ENCODE measurements around the gene ETV6. TPM values are rescaled to one million over a fixed set of nuclear protein-coding genes. Genes with fewer than 3 reads are reported as not detected.

ETV6 gene
- total and polyA plus RNA-seq, 3 donors from 2014 or later = 7.8 to 20.9 (median 16.3) TPM

DNA sequence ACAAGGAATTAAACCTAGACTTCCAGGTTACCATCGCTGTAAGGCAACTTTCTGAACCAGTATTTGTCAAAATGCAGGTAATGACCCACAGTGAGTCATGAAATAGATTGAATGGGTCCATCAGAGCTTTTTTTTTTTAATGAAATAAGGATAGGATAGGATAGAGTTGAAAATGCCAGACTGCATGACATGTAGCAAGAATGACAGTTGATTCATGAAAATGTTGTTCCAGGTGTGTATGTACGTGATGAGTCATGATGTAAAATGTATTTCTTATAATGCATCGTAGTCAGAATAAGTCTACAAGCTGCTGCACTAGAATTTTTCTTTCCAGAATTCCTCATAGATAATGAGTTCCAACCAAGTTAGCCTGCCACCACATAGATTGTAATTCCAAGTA is 236.9 kb downstream of the ETV6 start:
- no peaks in the 10 kb centered on the region for H3K36me3 ChIP-seq (ENCODE audit: low read depth, missing control alignments)
- intact Hi-C loops (cut with DNase I; ENCODE audit: low total_unique reads) = no loop called here
- TF ChIP-seq, protein P1, sequence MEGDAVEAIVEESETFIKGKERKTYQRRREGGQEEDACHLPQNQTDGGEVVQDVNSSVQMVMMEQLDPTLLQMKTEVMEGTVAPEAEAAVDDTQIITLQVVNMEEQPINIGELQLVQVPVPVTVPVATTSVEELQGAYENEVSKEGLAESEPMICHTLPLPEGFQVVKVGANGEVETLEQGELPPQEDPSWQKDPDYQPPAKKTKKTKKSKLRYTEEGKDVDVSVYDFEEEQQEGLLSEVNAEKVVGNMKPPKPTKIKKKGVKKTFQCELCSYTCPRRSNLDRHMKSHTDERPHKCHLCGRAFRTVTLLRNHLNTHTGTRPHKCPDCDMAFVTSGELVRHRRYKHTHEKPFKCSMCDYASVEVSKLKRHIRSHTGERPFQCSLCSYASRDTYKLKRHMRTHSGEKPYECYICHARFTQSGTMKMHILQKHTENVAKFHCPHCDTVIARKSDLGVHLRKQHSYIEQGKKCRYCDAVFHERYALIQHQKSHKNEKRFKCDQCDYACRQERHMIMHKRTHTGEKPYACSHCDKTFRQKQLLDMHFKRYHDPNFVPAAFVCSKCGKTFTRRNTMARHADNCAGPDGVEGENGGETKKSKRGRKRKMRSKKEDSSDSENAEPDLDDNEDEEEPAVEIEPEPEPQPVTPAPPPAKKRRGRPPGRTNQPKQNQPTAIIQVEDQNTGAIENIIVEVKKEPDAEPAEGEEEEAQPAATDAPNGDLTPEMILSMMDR (IDR thresholded peaks at IDR 0.05) = no peak
- TF ChIP-seq POLR2A (IDR thresholded peaks at IDR 0.05) = no peak
- H3K9me3 ChIP-seq = no peaks in the 10 kb centered on the region
- H3K27ac ChIP-seq = no peak overlapping the region
- 95 to 100% methylated on average over 3 of the region's 3 CpGs for WGBS, 2 donors
- H3K27me3 ChIP-seq = no peaks in the 10 kb centered on the region
- DNase-seq = no peak
- no peak overlapping the region for H3K4me3 ChIP-seq
- H3K4me1 ChIP-seq = peaks cover 3% of the 10 kb centered on the region

DNA sequence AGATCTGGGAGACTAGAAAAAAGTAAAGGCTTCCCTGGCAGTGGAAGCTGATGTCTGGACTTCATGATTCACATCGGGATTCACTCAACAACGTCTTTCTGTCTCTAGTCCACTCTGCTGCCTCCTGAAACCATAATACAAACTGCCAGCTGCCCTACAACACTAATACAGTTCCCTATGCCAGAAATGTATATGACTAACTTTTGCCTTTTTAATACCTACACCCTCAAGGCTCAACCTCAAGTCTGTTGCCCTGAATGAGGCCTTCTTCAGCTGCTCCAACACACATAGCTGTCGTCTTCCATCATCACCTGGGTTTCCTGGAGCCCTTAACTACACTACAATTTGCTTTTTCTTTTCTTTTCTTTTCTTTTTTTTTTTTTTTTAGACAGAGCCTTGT is 238.6 kb downstream of the ETV6 start:
- peaks cover 3% of the 10 kb centered on the region for H3K4me1 ChIP-seq
- no peak overlapping the region for H3K4me3 ChIP-seq
- 94 to 98% methylated on average over 3 of the region's 3 CpGs for WGBS, 2 donors
- no peaks in the 10 kb centered on the region for H3K9me3 ChIP-seq
- H3K36me3 ChIP-seq (ENCODE audit: low read depth, missing control alignments) = no peaks in the 10 kb centered on the region
- TF ChIP-seq POLR2A (IDR thresholded peaks at IDR 0.05) = no peak
- TF ChIP-seq, protein P1 (IDR thresholded peaks at IDR 0.05) = no peak
- no peaks in the 10 kb centered on the region for H3K27me3 ChIP-seq
- DNase-seq = no peak
- intact Hi-C loops (cut with DNase I; ENCODE audit: low total_unique reads) = no loop called here
- no peak overlapping the region for H3K27ac ChIP-seq

DNA sequence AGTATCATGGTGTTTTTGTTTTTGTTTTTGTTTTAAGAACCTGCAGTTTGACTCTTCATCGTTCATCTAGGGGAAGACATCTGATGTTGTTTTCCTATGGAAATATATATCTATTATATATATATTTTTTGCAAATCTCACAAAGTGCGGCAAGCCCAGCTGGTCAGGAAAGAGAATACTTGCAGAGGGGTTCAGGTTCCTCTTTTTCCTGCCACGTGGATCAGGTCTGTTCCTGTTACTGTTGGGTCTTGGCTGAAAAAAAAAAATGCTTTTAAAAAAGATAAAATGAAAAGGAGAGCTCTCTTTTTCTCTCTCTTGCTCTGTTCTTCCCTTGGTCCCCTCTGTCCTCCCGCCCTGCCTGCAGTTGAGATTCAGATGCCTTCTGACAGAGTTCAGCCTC is 241.9 kb downstream of the ETV6 start:
- no peaks in the 10 kb centered on the region for H3K36me3 ChIP-seq (ENCODE audit: low read depth, missing control alignments)
- no peaks in the 10 kb centered on the region for H3K9me3 ChIP-seq
- intact Hi-C loops (cut with DNase I; ENCODE audit: low total_unique reads) = no loop called here
- no peak overlapping the region for H3K4me3 ChIP-seq
- no peaks in the 10 kb centered on the region for H3K27me3 ChIP-seq
- no peak for DNase-seq
- no peak for TF ChIP-seq POLR2A (IDR thresholded peaks at IDR 0.05)
- H3K27ac ChIP-seq = peak overlapping the region in 1 of 2 donors; percentile 67
- WGBS, 2 donors = 58% methylated on average over 4 of the region's 4 CpGs
- peaks cover 3% of the 10 kb centered on the region for H3K4me1 ChIP-seq

DNA sequence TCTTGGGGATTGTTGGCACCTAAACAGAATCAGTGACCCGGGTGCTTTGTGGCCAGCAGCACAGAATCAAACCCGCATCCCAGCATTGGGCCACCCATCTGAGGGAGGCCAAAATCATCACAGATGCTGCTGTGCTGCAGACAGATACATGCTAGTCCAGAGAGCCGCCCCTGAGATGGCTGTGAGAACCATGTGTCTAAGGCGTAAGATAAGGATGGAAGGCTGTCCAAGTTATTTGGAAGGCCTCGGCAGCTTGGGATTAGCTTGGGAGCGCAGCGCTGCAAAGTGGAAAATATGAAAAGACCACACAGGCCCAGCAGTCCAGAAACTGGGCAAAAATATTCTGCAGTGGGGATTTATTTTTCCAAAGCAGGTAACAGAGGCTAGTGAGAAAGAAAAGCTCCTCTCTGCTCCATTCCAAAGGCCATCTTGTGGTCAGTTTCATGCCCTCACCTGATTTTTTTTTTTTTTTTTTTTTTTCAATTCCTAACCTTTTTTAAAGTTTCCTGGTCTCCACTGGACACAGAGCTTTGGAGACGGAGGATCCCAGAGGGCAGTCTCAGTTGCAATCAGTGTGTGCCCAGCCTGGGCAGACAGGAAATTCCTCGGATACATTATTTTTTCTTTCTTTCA is 242.4 kb downstream of the ETV6 start:
- TF ChIP-seq, protein P1 (IDR thresholded peaks at IDR 0.05) = peak; percentile 22 to 48 (median 37)
- no peak for TF ChIP-seq POLR2A (IDR thresholded peaks at IDR 0.05)
- intact Hi-C loops (cut with DNase I; ENCODE audit: low total_unique reads) = no loop called here
- Histone ChIP-seq H3K4me1 (peaks cover 3% of the 10 kb centered on the region), H3K36me3 (ENCODE audit: low read depth, missing control alignments) (no peaks in the 10 kb centered on the region), H3K27ac (peak overlapping the region; percentile 27 to 67), H3K27me3 (no peaks in the 10 kb centered on the region), H3K9me3 (no peaks in the 10 kb centered on the region), H3K4me3 (no peak overlapping the region)
- DNase-seq = peak; percentile 76
- whole genome bisulfite sequencing, 2 donors = 54 to 62% methylated on average over 9 of the region's 9 CpGs

DNA sequence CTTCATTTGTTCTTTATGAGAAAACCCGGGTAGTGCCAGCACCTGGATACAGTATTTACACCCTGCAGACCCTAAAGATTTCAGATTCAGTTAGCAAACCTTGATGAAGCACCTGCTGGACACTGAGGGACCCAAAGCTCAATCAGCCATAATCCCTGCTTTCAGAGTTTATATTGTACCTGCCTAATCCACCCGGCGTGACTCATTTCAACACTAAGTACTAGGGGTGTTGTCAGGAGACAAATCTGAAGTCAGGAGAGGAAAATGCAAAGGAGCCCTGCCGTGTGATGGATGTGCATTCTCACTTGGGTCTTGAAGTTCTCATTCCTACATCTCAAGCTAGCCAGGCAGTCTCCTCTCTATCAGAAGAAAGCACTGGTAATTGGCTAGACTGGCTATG is 244.5 kb downstream of the ETV6 start:
- Histone ChIP-seq H3K4me1 (peaks cover 3% of the 10 kb centered on the region), H3K27me3 (no peaks in the 10 kb centered on the region), H3K36me3 (ENCODE audit: low read depth, missing control alignments) (no peaks in the 10 kb centered on the region), H3K9me3 (no peaks in the 10 kb centered on the region), H3K4me3 (no peak overlapping the region), H3K27ac (no peak overlapping the region)
- TF ChIP-seq POLR2A (IDR thresholded peaks at IDR 0.05) = no peak
- TF ChIP-seq, protein P1 (IDR thresholded peaks at IDR 0.05) = no peak
- no peak for DNase-seq
- 82 to 94% methylated on average over 4 of the region's 4 CpGs for WGBS, 2 donors
- intact Hi-C loops (cut with DNase I; ENCODE audit: low total_unique reads) = no loop called here

Data from testis (tissue), 3 donors.